HEK293 (cell line): Measurements from ENCODE around the gene MAPKAPK3.

Experiments
- GLI4 ChIP-seq: fragments of 450-650 bp; formaldehyde crosslinking; IDR thresholded peaks from 2 replicates; pipeline ENCODE4 v1.5.1; 2016; ENCODE audit warnings: missing biosample characterization, missing genetic modification characterization
- HOXA7 ChIP-seq: sonication (generic); formaldehyde crosslinking; IDR thresholded peaks from 2 replicates; pipeline ENCODE4 v1.8.1; 2022; ENCODE audit warnings: missing genetic modification reagents, borderline replicate concordance
- MZF1 ChIP-seq: fragments of 450-650 bp; formaldehyde crosslinking; IDR thresholded peaks from 2 replicates; pipeline ENCODE4 v1.5.1; 2017; ENCODE audit warnings: missing biosample characterization, missing genetic modification characterization, borderline replicate concordance
- SALL2 ChIP-seq: fragments of 450-650 bp; formaldehyde crosslinking; IDR thresholded peaks from 2 replicates; pipeline ENCODE4 v1.5.0; 2017; ENCODE audit warnings: missing biosample characterization, mild to moderate bottlenecking, missing genetic modification characterization, borderline replicate concordance
- ZNF211 ChIP-seq: fragments of 450-650 bp; formaldehyde crosslinking; IDR thresholded peaks from 2 replicates; pipeline ENCODE4 v1.5.1; 2016; ENCODE audit warnings: low read depth, missing biosample characterization, missing genetic modification characterization
- ZNF24 ChIP-seq: fragments of 450-650 bp; formaldehyde crosslinking; IDR thresholded peaks from 2 replicates; pipeline ENCODE4 v1.5.1; 2016; ENCODE audit warnings: missing biosample characterization, missing genetic modification characterization
- ZNF416 ChIP-seq: fragments of 450-650 bp; formaldehyde crosslinking; IDR thresholded peaks from 2 replicates; pipeline ENCODE4 v1.5.1; 2016; ENCODE audit warnings: missing biosample characterization, missing genetic modification characterization
- ZNF426 ChIP-seq: fragments of 450-650 bp; formaldehyde crosslinking; IDR thresholded peaks from 2 replicates; pipeline ENCODE4 v1.5.1; 2017; ENCODE audit warnings: missing biosample characterization, missing genetic modification characterization, mild to moderate bottlenecking, inconsistent platforms, moderate library complexity
- ZNF521 ChIP-seq: fragments of 450-650 bp; formaldehyde crosslinking; IDR thresholded peaks from 2 replicates; pipeline ENCODE4 v1.5.1; 2017; ENCODE audit warnings: missing biosample characterization, mild to moderate bottlenecking, missing genetic modification characterization
- ZSCAN23 ChIP-seq: fragments of 450-650 bp; formaldehyde crosslinking; IDR thresholded peaks from 2 replicates; pipeline ENCODE4 v1.5.1; 2016; ENCODE audit warnings: missing biosample characterization, missing genetic modification characterization
- TF ChIP-seq, protein P1 (sequence below): fragments of 450-650 bp; formaldehyde crosslinking; IDR thresholded peaks from 2 replicates; pipeline ENCODE4 v1.5.1; 2016; ENCODE audit warnings: missing biosample characterization, missing genetic modification characterization
- TF ChIP-seq, protein P2 (sequence below): fragments of 450-650 bp; formaldehyde crosslinking; IDR thresholded peaks from 2 replicates; pipeline ENCODE4 v1.5.1; 2016; ENCODE audit warnings: missing biosample characterization, missing genetic modification characterization, low read depth
- TF ChIP-seq, protein P3 (sequence below): fragments of 450-650 bp; formaldehyde crosslinking; IDR thresholded peaks from 2 replicates; pipeline ENCODE4 v1.5.1; 2016; ENCODE audit warnings: missing biosample characterization, missing genetic modification characterization
- TF ChIP-seq, protein P4 (sequence below): fragments of 450-650 bp; formaldehyde crosslinking; IDR thresholded peaks from 2 replicates; pipeline ENCODE4 v1.5.1; 2016; ENCODE audit warnings: missing biosample characterization, missing genetic modification characterization

DNA sequence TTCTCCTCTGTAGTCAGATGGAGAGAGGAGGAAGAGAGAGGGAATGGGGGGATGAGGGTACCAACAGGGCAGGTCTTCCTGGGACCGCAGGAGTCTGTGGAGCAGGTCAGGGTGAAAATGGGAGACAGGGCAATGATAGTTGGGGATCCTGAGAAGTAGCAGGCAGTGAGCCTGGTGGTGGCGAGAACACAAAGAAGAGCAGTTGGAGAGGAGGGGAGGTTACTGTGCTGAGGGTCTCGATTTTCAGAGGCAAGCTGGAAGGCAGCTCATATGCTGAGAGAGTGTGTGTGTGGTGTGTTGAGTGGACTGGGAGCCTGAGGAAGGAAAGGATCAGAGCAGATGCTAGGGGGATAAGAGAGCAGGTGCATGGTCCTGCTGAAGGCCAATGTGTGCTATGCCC, 55.7 kb downstream of the MAPKAPK3 start:
- TF ChIP-seq ZNF416 (tag by site-specific recombination): no peak
- TF ChIP-seq, protein P1, sequence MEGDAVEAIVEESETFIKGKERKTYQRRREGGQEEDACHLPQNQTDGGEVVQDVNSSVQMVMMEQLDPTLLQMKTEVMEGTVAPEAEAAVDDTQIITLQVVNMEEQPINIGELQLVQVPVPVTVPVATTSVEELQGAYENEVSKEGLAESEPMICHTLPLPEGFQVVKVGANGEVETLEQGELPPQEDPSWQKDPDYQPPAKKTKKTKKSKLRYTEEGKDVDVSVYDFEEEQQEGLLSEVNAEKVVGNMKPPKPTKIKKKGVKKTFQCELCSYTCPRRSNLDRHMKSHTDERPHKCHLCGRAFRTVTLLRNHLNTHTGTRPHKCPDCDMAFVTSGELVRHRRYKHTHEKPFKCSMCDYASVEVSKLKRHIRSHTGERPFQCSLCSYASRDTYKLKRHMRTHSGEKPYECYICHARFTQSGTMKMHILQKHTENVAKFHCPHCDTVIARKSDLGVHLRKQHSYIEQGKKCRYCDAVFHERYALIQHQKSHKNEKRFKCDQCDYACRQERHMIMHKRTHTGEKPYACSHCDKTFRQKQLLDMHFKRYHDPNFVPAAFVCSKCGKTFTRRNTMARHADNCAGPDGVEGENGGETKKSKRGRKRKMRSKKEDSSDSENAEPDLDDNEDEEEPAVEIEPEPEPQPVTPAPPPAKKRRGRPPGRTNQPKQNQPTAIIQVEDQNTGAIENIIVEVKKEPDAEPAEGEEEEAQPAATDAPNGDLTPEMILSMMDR (tag by site-specific recombination): no peak
- TF ChIP-seq, protein P2, sequence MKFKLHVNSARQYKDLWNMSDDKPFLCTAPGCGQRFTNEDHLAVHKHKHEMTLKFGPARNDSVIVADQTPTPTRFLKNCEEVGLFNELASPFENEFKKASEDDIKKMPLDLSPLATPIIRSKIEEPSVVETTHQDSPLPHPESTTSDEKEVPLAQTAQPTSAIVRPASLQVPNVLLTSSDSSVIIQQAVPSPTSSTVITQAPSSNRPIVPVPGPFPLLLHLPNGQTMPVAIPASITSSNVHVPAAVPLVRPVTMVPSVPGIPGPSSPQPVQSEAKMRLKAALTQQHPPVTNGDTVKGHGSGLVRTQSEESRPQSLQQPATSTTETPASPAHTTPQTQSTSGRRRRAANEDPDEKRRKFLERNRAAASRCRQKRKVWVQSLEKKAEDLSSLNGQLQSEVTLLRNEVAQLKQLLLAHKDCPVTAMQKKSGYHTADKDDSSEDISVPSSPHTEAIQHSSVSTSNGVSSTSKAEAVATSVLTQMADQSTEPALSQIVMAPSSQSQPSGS: no peak
- TF ChIP-seq, protein P3, sequence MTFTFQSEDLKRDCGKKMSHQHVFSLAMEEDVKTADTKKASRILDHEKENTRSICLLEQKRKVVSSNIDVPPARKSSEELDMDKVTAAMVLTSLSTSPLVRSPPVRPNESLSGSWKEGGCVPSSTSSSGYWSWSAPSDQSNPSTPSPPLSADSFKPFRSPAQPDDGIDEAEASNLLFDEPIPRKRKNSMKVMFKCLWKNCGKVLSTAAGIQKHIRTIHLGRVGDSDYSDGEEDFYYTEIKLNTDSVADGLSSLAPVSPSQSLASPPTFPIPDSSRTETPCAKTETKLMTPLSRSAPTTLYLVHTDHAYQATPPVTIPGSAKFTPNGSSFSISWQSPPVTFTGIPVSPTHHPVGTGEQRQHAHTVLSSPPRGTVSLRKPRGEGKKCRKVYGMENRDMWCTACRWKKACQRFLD: no peak
- no peak for TF ChIP-seq HOXA7 (CRISPR knock-in tag)
- no peak for TF ChIP-seq SALL2 (tag by site-specific recombination)
- no peak for TF ChIP-seq ZNF521
- TF ChIP-seq ZNF24 (tag by site-specific recombination): no peak
- TF ChIP-seq, protein P4, sequence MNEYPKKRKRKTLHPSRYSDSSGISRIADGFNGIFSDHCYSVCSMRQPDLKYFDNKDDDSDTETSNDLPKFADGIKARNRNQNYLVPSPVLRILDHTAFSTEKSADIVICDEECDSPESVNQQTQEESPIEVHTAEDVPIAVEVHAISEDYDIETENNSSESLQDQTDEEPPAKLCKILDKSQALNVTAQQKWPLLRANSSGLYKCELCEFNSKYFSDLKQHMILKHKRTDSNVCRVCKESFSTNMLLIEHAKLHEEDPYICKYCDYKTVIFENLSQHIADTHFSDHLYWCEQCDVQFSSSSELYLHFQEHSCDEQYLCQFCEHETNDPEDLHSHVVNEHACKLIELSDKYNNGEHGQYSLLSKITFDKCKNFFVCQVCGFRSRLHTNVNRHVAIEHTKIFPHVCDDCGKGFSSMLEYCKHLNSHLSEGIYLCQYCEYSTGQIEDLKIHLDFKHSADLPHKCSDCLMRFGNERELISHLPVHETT (tag by site-specific recombination): no peak
- no peak for TF ChIP-seq MZF1
- TF ChIP-seq ZSCAN23 (tag by site-specific recombination): no peak
- TF ChIP-seq GLI4 (tag by site-specific recombination): no peak
- TF ChIP-seq ZNF426 (tag by site-specific recombination): no peak
- TF ChIP-seq ZNF211 (tag by site-specific recombination): no peak
